Stimulated activated CD4-positive, alpha-beta T cell treated with anti-CD3 and anti-CD28 coated beads, Interleukin-1b, Interleukin-23, amount 100 ng/mL, for 1 hour (primary cell): Measurements from ENCODE around the gene FZR1.

Experiments used
- DNase-seq, 2 donors: peaks; one replicate each; pipeline ENCODE4 v3.0.0-alpha.2; 2020; ENCODE audit warnings: low read depth in 2 of 2

FZR1 gene

GRCh38 chr19:3505598-3506383 lies at the start of gene FZR1:
TSS of gene FZR1 (plus strand) at chr19:3506311. CDS start at chr19:3522990, 16,679 bp downstream.
- peak; percentile 99 to 100 for DNase-seq

DNA sequence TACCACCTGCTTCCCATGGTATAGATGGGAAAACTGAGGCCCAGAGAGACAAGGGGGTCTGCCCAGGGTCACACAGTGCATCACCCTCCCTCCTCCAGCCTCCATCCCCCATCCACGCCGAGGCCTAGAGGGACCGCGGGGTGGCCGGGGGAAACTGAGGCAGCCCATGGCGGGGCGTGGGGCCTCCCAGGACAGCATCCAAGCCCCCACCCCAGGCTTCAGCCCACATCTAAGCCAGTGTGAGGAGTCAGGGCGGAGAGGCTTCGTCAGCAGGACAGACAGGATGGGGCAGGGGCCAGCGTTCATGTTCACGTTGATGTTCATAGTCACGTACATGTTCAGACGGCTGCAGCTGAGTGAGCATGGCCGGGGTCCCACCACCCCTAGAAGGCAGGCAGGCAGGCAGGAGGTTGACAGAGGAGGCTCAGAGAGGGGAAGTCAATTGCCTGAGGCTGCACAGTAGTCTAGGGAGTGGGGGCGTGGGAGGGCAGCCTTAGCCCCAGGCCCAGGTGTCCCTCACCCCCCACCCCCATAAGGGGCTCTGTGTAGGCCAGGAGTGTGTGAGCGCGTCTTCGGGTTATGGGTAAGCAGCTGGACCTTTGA lies 49.1 kb upstream of the FZR1 start:
- no peak for DNase-seq

DNA sequence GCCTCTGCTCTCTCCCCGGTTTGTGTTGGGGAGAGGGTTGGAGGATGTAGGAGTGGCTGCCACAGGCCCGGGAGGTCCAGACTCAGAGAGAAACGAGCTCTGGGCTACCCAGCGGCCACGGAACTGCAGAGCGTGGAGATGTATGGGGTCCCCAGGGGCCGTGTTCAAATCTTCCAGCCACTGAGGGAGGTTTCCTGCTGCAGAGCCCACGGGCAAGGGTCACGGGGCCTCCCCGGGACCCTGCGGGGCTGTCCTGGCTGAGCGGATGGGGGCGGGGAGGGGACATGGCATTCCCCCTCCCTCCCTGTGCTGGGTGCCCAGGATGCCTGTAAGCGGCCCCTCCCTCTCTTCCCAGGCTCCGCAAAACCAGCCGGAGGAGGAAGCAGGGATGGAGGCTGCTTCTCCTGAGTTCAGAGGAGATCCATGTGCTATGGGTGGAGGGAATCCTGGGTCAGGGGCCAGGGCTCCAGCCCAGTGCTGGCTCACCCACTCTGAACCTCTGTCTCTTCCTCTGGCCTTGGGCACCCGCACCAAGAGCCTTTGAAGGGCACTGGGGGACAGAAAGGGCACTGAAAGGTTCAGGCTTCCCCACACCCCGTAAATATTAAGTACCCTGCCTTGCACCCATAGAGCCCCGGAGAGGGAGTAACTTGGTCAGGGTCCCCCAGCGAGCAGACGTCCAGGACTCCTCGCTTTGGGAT lies 48.4 kb upstream of the FZR1 start:
- DNase-seq, result no peak

DNA sequence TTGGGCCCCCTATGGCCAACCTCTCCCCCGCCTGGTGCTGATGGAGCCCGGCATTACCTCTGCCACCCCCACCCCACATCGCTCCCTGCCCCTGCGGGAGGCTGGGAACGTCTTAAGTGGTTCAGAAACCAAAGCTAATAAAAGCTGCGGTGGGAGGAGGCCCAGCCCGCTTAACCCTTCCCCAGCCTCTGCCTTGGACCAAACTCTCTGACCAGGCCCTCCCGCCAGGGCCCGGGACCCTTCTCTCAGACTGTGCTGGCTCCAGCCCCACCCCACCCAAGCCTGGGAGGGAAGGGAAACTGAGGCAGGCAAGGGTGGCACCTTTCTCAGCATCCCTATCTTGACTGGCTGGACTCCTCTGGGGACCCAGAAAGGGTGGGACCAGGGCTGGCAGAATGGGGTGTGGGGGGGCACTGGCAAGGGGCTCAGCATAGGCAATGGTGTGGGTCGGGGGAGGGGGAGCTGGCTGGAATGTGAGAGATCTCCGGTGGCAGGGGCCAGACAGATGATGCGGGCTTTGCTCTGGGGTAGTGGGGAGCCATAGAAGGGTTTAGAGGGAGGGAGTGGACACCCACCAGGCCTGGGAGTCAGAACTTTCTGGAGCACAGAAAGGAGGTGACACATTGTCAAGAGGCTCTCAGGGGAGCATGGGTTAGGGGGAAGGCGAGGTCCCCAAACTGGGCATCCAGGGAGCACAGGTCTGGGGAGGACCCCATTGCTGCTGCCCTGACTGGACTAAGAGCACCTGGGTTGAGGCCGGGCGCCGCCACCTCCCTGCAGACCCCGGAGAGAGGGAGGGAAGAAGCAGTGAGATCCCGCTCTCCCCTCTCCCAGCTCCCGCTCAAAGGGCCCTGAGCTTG lies 47.7 kb upstream of the FZR1 start:
- DNase-seq, result no peak

GRCh38 chr19:3459089-3459881 lies 46.8 kb upstream of the FZR1 start:
- DNase-seq, result no peak

DNA sequence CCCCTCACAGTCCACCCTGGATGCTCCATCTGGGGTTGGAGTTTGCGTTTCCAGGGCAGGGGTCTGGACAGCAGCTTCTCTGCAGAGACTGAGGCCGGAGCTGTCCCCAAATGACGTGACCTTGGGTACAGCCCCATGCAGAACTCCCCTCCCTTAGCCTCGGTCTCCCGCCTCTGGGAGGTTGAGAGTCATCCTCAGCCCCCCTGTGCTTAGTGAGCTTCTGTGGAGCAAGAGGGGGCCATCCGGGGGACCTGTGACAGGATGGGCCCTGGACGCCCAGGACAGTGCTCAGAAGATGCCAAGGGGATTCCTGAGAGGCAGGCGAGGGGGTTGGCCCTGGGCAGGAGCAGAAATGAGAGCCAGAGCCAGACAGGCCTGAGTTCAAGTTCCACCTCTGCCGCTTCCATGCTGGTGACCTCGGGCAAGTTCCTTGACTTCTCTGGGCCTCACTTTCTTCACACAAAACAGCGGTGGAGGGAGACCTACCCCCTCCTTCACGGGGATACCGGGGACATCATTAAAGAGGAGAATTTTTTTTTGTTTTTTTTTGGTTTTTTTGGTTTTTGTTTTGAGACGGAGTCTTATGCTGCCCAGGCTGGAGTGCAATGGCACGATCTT lies 46.0 kb upstream of the FZR1 start:
- no peak for DNase-seq

- DNase-seq, result no peak
These were observed 43.0 kb upstream of the FZR1 start for GRCh38 chr19:3462991-3463713.

DNA sequence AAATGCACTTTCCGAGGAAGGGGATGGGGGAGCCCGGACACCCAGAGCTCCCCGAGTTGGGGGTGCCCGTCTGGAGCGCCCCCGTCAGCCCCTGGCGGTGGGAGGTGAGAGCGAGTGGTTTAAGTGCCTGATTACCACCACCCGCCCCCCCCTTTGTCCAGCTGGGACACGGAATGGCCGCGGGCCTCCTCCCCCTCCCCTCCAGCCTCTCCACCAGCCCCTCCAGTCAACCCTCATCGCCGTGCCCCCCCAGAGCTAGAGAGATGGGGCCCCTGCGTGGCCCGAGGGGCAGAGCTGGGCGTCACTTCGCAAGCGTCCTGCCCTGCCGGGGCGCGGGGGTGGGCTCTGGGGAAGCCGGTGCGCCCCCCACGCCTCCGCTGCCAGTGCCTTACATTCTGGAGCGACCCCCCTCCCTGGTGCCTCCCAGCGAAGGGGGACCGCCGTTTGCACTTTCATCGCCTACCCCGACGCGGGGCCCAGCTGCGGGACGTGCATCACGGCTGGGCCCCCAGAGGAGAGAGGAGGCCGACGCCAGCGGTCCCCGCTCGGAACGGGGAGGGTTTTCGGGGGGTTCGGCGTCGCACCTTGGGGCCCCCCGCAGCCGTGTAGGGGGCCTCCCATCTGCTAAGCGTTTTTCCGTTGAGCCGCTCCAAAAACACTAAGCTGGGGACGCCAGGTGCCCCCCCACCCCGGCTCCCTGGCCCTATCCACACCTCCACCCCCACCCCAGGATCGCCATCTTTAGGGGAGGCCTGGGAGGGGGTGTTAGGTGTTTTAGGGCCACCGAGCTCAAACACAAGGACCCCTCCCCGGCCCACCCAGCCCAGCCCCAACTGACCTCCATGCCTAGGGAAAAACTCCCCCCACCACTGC lies 42.2 kb upstream of the FZR1 start:
- no peak for DNase-seq

DNA sequence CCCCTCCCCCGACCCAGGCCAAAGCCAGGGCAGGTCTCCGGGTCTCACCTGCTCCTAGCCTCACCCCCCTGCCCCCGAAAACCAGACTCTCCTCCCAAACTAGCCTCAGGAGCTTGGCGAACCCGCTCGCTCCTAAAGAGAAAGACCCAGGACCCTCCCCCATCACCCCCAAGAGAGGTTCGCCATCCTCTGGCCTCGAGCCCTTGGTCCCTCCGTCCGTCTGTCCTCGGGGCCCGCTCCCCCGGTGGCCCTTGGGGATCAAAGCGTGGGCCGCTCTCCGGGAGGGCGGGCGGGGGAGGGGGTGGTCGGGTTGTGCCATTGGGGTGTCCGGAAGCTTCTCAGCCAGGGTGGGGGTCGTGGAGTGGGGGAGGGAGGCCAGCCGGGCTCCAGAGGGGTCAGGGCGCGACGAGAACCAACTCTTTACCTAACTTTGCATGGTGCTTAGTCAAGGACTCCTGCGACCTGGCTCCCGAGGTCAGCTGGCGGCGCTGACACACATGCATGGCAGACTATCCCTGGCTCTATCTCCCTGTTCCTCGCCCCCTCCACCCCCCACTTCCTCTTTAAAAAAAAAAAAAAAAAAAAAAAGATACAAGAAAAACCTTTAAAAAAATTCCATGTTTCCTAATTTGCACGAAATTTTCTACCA lies 41.4 kb upstream of the FZR1 start:
- no peak for DNase-seq

DNA sequence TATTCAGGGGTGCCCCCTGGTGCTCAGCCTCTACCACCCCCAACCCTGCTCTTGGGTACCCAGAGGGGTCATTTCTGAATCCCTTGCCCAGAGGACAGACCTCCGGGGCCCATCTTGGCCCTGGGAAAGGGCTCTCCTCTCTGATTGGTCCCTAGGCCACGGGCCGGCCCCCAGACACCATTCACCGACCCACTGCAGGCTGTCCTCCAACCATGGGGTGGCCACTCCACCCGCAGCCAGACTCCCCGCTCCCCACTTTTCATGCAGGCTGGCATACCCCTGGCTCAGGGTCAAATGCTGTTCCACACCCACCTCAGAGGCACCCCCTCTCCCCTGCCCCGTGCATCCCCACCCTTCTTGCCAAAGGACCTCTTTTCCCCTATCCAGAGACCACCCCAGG lies 40.6 kb upstream of the FZR1 start:
- no peak for DNase-seq

DNA sequence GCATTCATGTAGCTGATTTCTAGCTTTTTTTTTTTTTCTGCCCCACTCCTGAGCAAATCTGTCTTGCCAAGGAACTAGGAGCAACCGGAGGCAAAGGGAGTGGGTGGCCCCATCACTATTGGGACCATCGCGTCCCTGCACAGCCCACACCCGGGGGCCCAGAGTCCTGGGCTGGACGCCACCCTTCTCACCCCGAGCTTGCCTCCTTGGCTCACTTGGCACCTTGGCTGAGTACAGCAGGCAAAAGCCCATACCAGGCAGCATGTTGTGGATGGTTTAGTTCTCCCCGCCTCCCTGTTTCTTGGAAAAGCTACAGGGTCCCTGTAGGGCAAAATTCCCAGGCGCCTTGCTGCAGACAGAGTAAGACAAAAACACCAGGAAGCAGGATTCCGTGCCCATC lies 39.5 kb upstream of the FZR1 start:
- DNase-seq, result no peak

DNA sequence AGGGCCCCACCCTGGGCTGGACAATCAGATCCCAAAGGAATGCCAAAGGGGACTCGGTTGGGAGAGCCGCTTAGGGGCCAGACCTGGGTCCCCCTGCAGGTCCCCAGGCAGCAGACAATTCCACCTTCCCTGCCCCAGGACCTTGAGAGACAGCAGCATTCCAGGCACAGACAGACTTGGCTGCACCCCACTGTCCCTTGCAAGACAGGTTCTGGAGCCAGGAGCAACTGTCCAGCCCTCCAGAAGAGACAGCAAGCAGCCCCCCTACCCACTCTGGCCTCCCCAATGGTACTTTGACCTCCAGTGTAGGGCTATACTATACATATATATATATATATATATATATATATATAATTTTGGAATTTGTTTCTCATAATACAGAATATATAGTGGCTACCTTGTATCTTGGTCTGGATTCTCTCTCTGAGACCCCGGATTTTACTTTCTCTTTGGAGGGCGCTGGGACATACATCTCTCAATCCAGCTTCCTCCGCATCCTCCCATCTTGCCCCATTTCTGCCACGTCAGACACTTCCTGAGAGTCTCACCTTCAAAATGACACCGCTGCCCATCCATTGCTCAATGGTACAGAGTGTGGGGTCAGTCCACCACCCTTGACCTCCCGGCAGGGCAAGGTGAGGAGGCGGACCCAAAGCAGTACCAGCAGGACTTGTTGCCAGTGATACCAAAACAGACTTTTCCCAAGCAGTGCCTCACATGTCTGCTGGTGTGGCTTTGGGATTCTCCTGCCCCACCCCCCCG lies 38.5 kb upstream of the FZR1 start:
- DNase-seq, result no peak

- DNase-seq, result no peak
These were observed 37.9 kb upstream of the FZR1 start for GRCh38 chr19:3468211-3468610.

DNA sequence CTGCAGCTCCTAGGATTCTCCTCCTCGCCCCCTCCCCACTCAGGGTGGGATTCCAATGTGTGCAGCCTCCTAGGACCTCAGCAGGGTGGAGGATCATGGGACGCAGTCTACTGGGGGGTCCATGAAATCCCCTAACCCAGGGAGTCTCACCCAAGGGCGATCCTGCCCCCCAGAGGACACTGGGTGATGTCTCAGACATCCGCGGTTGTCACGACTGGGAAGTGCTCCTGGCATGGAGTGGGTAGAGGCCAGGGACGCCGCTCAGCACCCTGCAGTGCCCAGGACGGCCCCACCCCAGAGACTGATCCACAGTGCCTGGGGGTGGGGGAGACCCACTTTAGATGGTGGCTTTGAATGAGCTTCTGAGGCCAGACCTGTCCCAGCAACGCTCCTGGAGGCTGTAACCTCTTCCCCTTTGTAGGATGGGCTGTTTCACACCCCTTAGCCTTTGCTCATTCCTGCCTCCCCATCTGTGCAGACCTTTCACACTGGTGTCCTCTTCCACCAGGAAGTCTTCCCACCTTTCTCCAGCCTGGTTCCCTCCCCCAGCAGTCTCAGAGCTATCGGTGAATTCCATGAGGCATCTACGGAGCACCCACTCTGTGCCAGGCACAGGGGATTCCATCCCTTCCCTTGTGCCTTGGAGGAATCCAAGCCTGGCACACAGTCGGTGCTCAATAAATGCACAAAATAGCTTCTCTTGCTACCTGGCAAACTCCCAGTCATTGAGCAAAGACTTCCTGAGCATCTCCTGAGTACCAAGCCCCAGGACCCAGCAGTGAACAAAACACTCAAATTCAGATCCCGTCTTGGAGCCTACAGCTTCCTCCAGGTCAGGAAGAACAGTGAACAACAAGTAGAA lies 36.2 kb upstream of the FZR1 start:
- DNase-seq, result no peak

GRCh38 chr19:3470500-3471128 lies 35.5 kb upstream of the FZR1 start:
- no peak for DNase-seq

DNA sequence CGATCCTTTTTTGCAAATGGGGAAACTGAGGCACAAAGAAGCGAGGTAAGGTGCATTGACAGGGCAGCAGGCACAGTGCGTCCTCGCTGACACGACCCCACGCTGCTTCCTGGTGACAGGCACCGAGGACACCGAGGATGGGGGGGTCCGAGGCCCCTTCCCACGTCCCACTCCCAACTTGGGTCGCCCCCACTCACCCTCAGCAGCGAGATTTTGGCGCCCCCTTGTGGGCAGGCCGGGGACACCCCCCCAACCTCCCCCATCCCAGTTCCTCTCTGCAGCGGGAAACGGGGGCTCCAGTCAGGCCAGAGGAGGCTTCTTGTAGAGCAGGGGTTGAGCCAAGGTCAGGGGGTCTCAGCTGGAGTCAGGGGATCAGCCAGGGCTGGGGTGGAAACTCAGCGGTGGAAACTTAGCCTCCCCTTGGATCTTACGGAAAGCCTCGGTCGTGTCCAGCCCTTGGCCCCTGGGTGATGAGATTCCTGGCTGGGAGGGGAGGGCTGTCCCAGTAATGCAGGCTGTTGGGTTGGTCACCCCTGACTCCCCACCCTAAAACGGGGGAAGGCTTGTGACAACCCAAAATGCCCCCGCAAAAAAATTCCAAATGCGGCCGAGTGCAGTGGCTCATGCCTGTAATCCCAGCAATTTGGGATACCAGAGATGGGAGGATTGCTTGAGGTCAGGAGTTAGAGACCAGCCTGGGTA lies 34.0 kb upstream of the FZR1 start:
- peak in 1 of 2 donors; percentile 24 for DNase-seq
